NB4 (cell line): Measurements from ENCODE around the gene ZBTB5.

ENCODE experiments used
- MYC ChIP-seq: IDR thresholded peaks from 2 replicates; pipeline ENCODE4 v1.6.1; 2011; ENCODE audit warnings: low read depth, low read length
- POLR2A ChIP-seq: IDR thresholded peaks from 2 replicates; pipeline ENCODE4 v1.6.1; 2011; ENCODE audit warnings: mild to moderate bottlenecking; ENCODE audit not compliant: insufficient read length; ENCODE audit errors: extremely low read depth
- TF ChIP-seq, protein P1 (sequence below): IDR thresholded peaks from one replicate; pipeline ENCODE4 v1.5.1; 2012; ENCODE audit warnings: low read depth, low read length
- TF ChIP-seq, protein P2 (sequence below): IDR thresholded peaks from 2 replicates; pipeline ENCODE4 v1.6.1; 2011; ENCODE audit warnings: low read depth, low read length

DNA sequence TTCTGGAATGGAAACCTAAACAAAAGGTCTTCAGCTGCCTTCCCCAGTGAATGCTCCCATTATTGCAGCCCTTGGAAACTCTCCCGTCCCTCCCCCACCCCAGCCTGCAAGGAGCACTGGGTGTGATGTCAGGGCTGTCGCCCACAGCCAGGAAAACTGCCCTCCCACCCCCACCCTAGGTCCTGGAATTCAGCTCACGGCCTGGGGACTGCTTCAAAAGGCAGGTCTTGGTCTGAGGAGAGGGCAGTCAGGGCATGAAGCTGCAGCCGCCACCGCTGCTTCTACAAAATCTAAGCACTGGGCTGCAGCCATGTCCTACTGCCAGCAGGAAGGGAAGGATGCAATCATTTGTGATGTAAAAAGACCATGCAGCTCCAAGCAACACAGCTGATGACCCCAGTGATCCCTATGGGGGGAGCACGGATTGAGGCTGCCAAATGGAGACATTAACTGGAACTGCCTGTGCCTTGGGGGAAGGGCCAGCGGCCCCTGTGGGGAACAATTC lies 31.3 kb downstream of the ZBTB5 start:
- TF ChIP-seq, protein P1, sequence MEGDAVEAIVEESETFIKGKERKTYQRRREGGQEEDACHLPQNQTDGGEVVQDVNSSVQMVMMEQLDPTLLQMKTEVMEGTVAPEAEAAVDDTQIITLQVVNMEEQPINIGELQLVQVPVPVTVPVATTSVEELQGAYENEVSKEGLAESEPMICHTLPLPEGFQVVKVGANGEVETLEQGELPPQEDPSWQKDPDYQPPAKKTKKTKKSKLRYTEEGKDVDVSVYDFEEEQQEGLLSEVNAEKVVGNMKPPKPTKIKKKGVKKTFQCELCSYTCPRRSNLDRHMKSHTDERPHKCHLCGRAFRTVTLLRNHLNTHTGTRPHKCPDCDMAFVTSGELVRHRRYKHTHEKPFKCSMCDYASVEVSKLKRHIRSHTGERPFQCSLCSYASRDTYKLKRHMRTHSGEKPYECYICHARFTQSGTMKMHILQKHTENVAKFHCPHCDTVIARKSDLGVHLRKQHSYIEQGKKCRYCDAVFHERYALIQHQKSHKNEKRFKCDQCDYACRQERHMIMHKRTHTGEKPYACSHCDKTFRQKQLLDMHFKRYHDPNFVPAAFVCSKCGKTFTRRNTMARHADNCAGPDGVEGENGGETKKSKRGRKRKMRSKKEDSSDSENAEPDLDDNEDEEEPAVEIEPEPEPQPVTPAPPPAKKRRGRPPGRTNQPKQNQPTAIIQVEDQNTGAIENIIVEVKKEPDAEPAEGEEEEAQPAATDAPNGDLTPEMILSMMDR = no peak
- TF ChIP-seq POLR2A (no peak), MYC (no peak)
- TF ChIP-seq, protein P2, sequence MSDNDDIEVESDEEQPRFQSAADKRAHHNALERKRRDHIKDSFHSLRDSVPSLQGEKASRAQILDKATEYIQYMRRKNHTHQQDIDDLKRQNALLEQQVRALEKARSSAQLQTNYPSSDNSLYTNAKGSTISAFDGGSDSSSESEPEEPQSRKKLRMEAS = no peak
